Sigmoid colon (tissue), 7 donors: ENCODE results near the gene CCDC154. TPM values are rescaled to one million over a fixed set of nuclear protein-coding genes. Genes with fewer than 3 reads are reported as not detected.

Experiments used
- DNase-seq: peaks from one replicate; pipeline ENCODE4 v3.0.0-alpha.2; 2019
- H3K27ac ChIP-seq, 4 donors: fragments of 200-600 bp; sonication (generic); one replicate each; pipeline ENCODE4 v1.5.1; 2016 to 2019; ENCODE audit warnings: mild to moderate bottlenecking in 1 of 4
- H3K27me3 ChIP-seq, 3 donors: fragments of 200-600 bp; sonication (generic); one replicate each; pipeline ENCODE4 v1.5.1; 2019; ENCODE audit warnings: mild to moderate bottlenecking in 1 of 3
- H3K36me3 ChIP-seq, 4 donors: fragments of 200-600 bp; sonication (generic); one replicate each; pipeline ENCODE4 v1.5.1; 2016 to 2019
- H3K4me1 ChIP-seq, 4 donors: fragments of 200-600 bp; sonication (generic); one replicate each; pipeline ENCODE4 v1.5.1; 2017 to 2019
- H3K4me3 ChIP-seq, 4 donors: fragments of 200-600 bp; sonication (generic); one replicate each; pipeline ENCODE4 v1.5.1; 2017 to 2019; ENCODE audit warnings: mild to moderate bottlenecking in 2 of 4, moderate library complexity in 1 of 4
- H3K9me3 ChIP-seq, 4 donors: fragments of 200-600 bp in 3 of 4; sonication (generic) in 3 of 4; one replicate each; pipeline versions ENCODE4 v1.5.1 to v1.6.1; 2013 to 2019
- CTCF ChIP-seq, 4 experiments: fragments of 450-650 bp in 3 of 4; fragments of 200-600 bp in 1 of 4; IDR thresholded peaks; one replicate each; pipeline ENCODE4 v1.5.1; 2016 to 2019; ENCODE audit warnings: antibody characterized with exemption in 4 of 4, mild to moderate bottlenecking in 3 of 4, moderate library complexity in 2 of 4
- EP300 ChIP-seq, 4 donors: sonication (generic); formaldehyde crosslinking; IDR thresholded peaks; one replicate each; pipeline ENCODE4 v1.6.1; 2017; ENCODE audit warnings: antibody characterized with exemption in 4 of 4
- POLR2A ChIP-seq, 2 donors: fragments of 450-650 bp; IDR thresholded peaks; one replicate each; pipeline ENCODE4 v1.6.1; 2016; ENCODE audit warnings: antibody characterized with exemption in 2 of 2, mild to moderate bottlenecking in 2 of 2, moderate library complexity in 2 of 2
- POLR2AphosphoS5 ChIP-seq, 4 donors: sonication (generic); formaldehyde crosslinking; IDR thresholded peaks; one replicate each; pipeline ENCODE4 v1.6.1; 2017; ENCODE audit warnings: antibody characterized with exemption in 4 of 4
- WGBS, 2 donors: extraction: QIAGEN DNeasy Blood & Tissue Kit; methylation state at CpG; one replicate each; pipeline ENCODE4 v1.1.7; 2013; 5-methylcytosine and 5-hydroxymethylcytosine counted together
- intact Hi-C: fragments of 100-400 bp; cut with DNase I; formaldehyde crosslinking; loops from one replicate; pipeline ENCODE4 v1.15.1; 2023
- polyA plus RNA-seq, 3 donors: library from polyadenylated mRNA; stranded (reverse); fragments of 200-250 nt; gene quantifications; one replicate each; pipeline ENCODE4 v1.2.3, GENCODE V29; 2013
- total RNA-seq, 4 donors: library from RNA; depleted of rRNA; stranded (reverse); fragments of >200 nt; gene quantifications; one replicate each; pipeline ENCODE4 v1.1.0, GENCODE V29; 2016
- donor health status: healthy with polysubstance abuse.
- donor health status: Bipolar disorder and iron deficiency.
- donor health status: healthy.

CCDC154 gene
- total and polyA plus RNA-seq, 7 donors: 0.55 to 1.4 TPM; not detected in 5

- TF ChIP-seq EP300 (IDR thresholded peaks at IDR 0.05): no peak
- TF ChIP-seq POLR2A (IDR thresholded peaks at IDR 0.05): no peak
- TF ChIP-seq POLR2AphosphoS5 (IDR thresholded peaks at IDR 0.05): no peak
- no peak for TF ChIP-seq CTCF (IDR thresholded peaks at IDR 0.05)
- no peaks in the 10 kb centered on the region for H3K4me1 ChIP-seq
- H3K9me3 ChIP-seq: no peaks in the 10 kb centered on the region
- no peak for DNase-seq
- 92 to 94% methylated on average over 47 of the region's 47 CpGs for WGBS, 2 donors
- intact Hi-C loops: no loop called here
- no peaks in the 10 kb centered on the region for H3K27me3 ChIP-seq
- H3K36me3 ChIP-seq: no peaks in the 10 kb centered on the region
- no peak overlapping the region for H3K4me3 ChIP-seq
- no peak overlapping the region for H3K27ac ChIP-seq
Measured at GRCh38 chr16:1436731-1437355, 7.5 kb downstream of the CCDC154 start.

DNA sequence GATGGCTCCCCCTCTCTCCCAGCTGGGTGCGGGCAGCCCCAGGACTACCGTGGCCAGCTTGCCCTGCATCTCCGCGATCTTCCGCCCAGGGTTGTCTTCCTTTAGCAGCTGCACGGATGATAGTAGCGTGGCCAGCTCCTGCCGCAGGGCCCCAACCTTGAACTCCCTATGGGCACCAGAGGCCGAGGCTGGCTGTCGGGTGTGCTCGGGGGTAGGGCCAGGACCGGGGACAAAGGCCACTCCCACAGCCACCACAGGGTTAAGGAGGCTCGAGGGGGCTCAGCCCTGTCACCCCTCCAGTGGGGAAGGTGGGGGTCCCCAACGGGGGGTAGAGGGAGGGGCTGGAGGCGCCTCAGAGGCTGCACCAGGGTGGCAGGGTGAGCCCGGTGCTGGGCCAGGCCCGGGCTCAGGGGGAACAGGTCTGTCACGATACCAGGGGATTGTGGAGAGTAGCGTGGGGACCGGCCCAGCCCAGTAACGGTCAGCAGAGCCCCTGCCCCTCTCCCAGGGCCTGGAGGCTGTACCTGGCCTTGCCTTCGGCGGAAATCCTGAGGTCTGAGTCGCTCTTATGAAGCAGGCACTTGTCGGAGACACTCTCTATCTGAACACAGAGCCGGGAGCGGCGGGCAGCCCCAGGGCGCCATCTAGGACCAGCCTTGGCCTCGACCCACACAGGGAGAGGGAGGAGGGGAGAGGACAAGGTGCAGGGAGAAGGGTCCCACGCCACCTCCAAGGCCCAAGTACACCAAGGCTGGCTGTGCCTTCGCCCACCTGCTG lies 8.2 kb downstream of the CCDC154 start:
- no peak for TF ChIP-seq POLR2AphosphoS5 (IDR thresholded peaks at IDR 0.05)
- TF ChIP-seq EP300 (IDR thresholded peaks at IDR 0.05): no peak
- 87 to 89% methylated on average over 32 of the region's 32 CpGs for WGBS, 2 donors
- Histone ChIP-seq H3K4me3 (no peak overlapping the region), H3K36me3 (no peaks in the 10 kb centered on the region), H3K27ac (no peak overlapping the region), H3K27me3 (no peaks in the 10 kb centered on the region), H3K9me3 (no peaks in the 10 kb centered on the region), H3K4me1 (no peaks in the 10 kb centered on the region)
- intact Hi-C loops: no loop called here
- DNase-seq: no peak

GRCh38 chr16:1434644-1435592 lies 9.4 kb downstream of the CCDC154 start:
- Histone ChIP-seq H3K4me1 (no peaks in the 10 kb centered on the region), H3K36me3 (no peaks in the 10 kb centered on the region), H3K27ac (no peak overlapping the region), H3K9me3 (no peaks in the 10 kb centered on the region), H3K4me3 (no peak overlapping the region), H3K27me3 (no peaks in the 10 kb centered on the region)
- TF ChIP-seq CTCF (IDR thresholded peaks at IDR 0.05): no peak
- DNase-seq: no peak
- 93 to 94% methylated on average over 40 of the region's 40 CpGs for WGBS, 2 donors
- intact Hi-C loops: no loop called here

- no peak for TF ChIP-seq POLR2AphosphoS5 (IDR thresholded peaks at IDR 0.05)
- intact Hi-C loops: no loop called here
- Histone ChIP-seq H3K4me3 (no peak overlapping the region), H3K36me3 (no peaks in the 10 kb centered on the region), H3K27ac (no peak overlapping the region), H3K27me3 (no peaks in the 10 kb centered on the region), H3K9me3 (no peaks in the 10 kb centered on the region), H3K4me1 (peaks cover 0 to 2% (median 0%) of the 10 kb centered on the region in 4 donors)
- WGBS, 2 donors: 46 to 49% methylated on average over 22 of the region's 22 CpGs
- no peak for DNase-seq
Measured at GRCh38 chr16:1433756-1434155, 10.6 kb downstream of the CCDC154 start.

DNA sequence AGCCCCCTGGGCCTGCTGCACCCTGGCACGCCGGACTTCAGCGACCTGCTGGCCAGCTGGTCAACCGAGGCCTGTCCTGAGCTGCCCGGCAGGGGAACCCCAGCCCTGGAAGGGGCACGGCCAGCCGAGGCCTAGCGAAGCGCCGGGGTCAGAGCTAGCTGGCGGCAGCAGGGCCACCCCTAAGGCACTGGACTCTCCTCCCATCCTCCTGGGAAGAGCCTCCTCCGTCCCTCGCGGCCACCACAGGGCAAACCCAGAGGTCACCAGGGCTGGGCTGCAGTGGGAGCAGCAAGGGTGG lies 11.1 kb downstream of the CCDC154 start:
- intact Hi-C loops: no loop called here
- H3K27me3 ChIP-seq: no peaks in the 10 kb centered on the region
- H3K4me3 ChIP-seq: no peak overlapping the region
- peaks cover 0 to 7% (median 0%) of the 10 kb centered on the region in 4 donors for H3K4me1 ChIP-seq
- no peak overlapping the region for H3K27ac ChIP-seq
- no peak for TF ChIP-seq CTCF (IDR thresholded peaks at IDR 0.05)
- TF ChIP-seq POLR2AphosphoS5 (IDR thresholded peaks at IDR 0.05): no peak
- TF ChIP-seq EP300 (IDR thresholded peaks at IDR 0.05): no peak
- no peak for TF ChIP-seq POLR2A (IDR thresholded peaks at IDR 0.05)
- no peaks in the 10 kb centered on the region for H3K9me3 ChIP-seq
- DNase-seq: no peak
- no peaks in the 10 kb centered on the region for H3K36me3 ChIP-seq
- 77 to 89% methylated on average over 14 of the region's 14 CpGs for WGBS, 2 donors
